Uterus (tissue), 2 donors: ENCODE results near the gene DEAF1.

Experiments used
- POLR2A ChIP-seq, 2 donors: fragments of 450-650 bp; IDR thresholded peaks; one replicate each; pipeline ENCODE4 v1.6.1; 2016; ENCODE audit warnings: antibody characterized with exemption in 2 of 2, mild to moderate bottlenecking in 1 of 2, moderate library complexity in 1 of 2
- TF ChIP-seq, protein P1 (sequence below), 4 experiments: fragments of 200-600 bp in 2 of 4; fragments of 450-650 bp in 2 of 4; sonication (generic) in 2 of 4; IDR thresholded peaks; one replicate each; pipeline ENCODE4 v1.5.1; 2016 to 2019; ENCODE audit warnings: antibody characterized with exemption in 4 of 4, mild to moderate bottlenecking in 2 of 4, moderate library complexity in 1 of 4

DNA sequence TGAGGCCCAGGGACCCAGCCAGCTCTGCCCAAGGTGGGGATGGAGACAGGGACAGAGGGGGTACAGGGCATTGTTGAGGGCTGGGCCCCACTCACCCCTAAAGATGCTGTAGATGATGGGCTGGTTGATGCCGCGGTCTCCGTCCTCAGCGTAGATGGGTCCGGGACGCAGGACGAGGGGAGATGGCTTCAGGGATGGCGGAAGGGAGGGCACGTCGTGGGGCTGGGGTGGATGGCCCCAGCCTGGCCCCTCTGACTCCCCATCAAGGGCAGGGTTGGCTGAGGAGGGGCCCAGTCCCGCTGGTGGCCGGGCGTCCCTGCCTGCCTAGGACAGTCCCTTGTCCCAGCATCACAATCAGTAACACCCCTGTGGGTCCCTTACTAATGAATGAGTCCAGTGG, 74.8 kb downstream of the DEAF1 start:
- TF ChIP-seq, protein P1, sequence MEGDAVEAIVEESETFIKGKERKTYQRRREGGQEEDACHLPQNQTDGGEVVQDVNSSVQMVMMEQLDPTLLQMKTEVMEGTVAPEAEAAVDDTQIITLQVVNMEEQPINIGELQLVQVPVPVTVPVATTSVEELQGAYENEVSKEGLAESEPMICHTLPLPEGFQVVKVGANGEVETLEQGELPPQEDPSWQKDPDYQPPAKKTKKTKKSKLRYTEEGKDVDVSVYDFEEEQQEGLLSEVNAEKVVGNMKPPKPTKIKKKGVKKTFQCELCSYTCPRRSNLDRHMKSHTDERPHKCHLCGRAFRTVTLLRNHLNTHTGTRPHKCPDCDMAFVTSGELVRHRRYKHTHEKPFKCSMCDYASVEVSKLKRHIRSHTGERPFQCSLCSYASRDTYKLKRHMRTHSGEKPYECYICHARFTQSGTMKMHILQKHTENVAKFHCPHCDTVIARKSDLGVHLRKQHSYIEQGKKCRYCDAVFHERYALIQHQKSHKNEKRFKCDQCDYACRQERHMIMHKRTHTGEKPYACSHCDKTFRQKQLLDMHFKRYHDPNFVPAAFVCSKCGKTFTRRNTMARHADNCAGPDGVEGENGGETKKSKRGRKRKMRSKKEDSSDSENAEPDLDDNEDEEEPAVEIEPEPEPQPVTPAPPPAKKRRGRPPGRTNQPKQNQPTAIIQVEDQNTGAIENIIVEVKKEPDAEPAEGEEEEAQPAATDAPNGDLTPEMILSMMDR (IDR thresholded peaks at IDR 0.05): no peak
- TF ChIP-seq POLR2A (IDR thresholded peaks at IDR 0.05): no peak
